HEK293 (cell line): Measurements from ENCODE around the gene TBC1D22A.

Experiments used
- CTCF ChIA-PET: fragments of 350-600 bp; formaldehyde crosslinking; extraction: SDS; loops from one replicate; lab custom pipeline; 2021; ENCODE audit warnings: antibody characterized with exemption; lab: Yijun Ruan, JAX
- POLR2A ChIA-PET: fragments of 300-600 bp; formaldehyde crosslinking; extraction: SDS; loops from one replicate; lab custom pipeline; 2020; ENCODE audit warnings: antibody characterized with exemption, inconsistent platforms; lab: Yijun Ruan, JAX
- H3K27ac ChIP-seq: fragments of 200-500 bp; sonication (Bioruptor generic); 2 replicates; pipeline ENCODE4 v1.5.1; 2014; ENCODE audit warnings: low read depth, low read length, control low read depth, inconsistent platforms; ENCODE audit errors: extremely low read depth
- H3K36me3 ChIP-seq, 2 experiments: fragments of 200-500 bp in 1 of 2; sonication (Bioruptor generic) in 1 of 2; 1 replicate in 1 of 2; 2 replicates in 1 of 2; pipeline ENCODE4 v1.5.1; 2014 to 2017; ENCODE audit warnings: inconsistent platforms in 2 of 2, low read length in 2 of 2; ENCODE audit not compliant: control insufficient read depth in 2 of 2, insufficient read depth in 1 of 2
- H3K4me1 ChIP-seq: fragments of 200-500 bp; sonication (Bioruptor generic); 2 replicates; pipeline ENCODE4 v1.5.1; 2014; ENCODE audit warnings: mild to moderate bottlenecking, low read length, inconsistent platforms; ENCODE audit not compliant: control insufficient read depth, insufficient read depth
- H3K4me3 ChIP-seq: 2 replicates; pipeline ENCODE4 v1.5.1; 2011; ENCODE audit warnings: low read depth, mild to moderate bottlenecking, control low read depth, low read length, moderate library complexity
- H3K9me3 ChIP-seq: fragments of 200-500 bp; sonication (Bioruptor generic); 2 replicates; pipeline ENCODE4 v1.5.1; 2014; ENCODE audit warnings: low read depth, low read length, inconsistent platforms; ENCODE audit not compliant: control insufficient read depth, insufficient read depth
- GLI4 ChIP-seq: fragments of 450-650 bp; formaldehyde crosslinking; IDR thresholded peaks from 2 replicates; pipeline ENCODE4 v1.5.1; 2016; ENCODE audit warnings: missing biosample characterization, missing genetic modification characterization
- KLF17 ChIP-seq: fragments of 450-650 bp; formaldehyde crosslinking; IDR thresholded peaks from 2 replicates; pipeline ENCODE4 v1.5.1; 2016; ENCODE audit warnings: missing biosample characterization, missing genetic modification characterization
- KLF9 ChIP-seq: fragments of 450-650 bp; formaldehyde crosslinking; IDR thresholded peaks from 2 replicates; pipeline ENCODE4 v1.5.1; 2016; ENCODE audit warnings: missing biosample characterization, missing genetic modification characterization, low read depth
- PRDM10 ChIP-seq: fragments of 450-650 bp; formaldehyde crosslinking; IDR thresholded peaks from 2 replicates; pipeline ENCODE4 v1.5.1; 2016; ENCODE audit warnings: missing biosample characterization, missing genetic modification characterization
- PRDM6 ChIP-seq: fragments of 450-650 bp; formaldehyde crosslinking; IDR thresholded peaks from 2 replicates; pipeline ENCODE4 v1.5.1; 2017; ENCODE audit warnings: missing biosample characterization, missing genetic modification characterization
- SP7 ChIP-seq: fragments of 450-650 bp; formaldehyde crosslinking; IDR thresholded peaks from 2 replicates; pipeline ENCODE4 v1.5.1; 2016; ENCODE audit warnings: missing biosample characterization, missing genetic modification characterization
- YY1 ChIP-seq: fragments of 450-650 bp; formaldehyde crosslinking; IDR thresholded peaks from 2 replicates; pipeline ENCODE4 v1.5.1; 2018; ENCODE audit warnings: missing biosample characterization, missing genetic modification characterization
- ZBTB1 ChIP-seq: fragments of 450-650 bp; formaldehyde crosslinking; IDR thresholded peaks from 2 replicates; pipeline ENCODE4 v1.5.1; 2016; ENCODE audit warnings: missing biosample characterization, missing genetic modification characterization
- ZNF140 ChIP-seq: fragments of 450-650 bp; formaldehyde crosslinking; IDR thresholded peaks from 2 replicates; pipeline ENCODE4 v1.5.1; 2016; ENCODE audit warnings: missing biosample characterization, missing genetic modification characterization
- ZNF146 ChIP-seq: fragments of 450-650 bp; formaldehyde crosslinking; IDR thresholded peaks from 2 replicates; pipeline ENCODE4 v1.5.1; 2016; ENCODE audit warnings: missing biosample characterization, missing genetic modification characterization
- ZNF155 ChIP-seq: fragments of 450-650 bp; formaldehyde crosslinking; IDR thresholded peaks from 2 replicates; pipeline ENCODE4 v1.5.1; 2016; ENCODE audit warnings: missing biosample characterization, missing genetic modification characterization
- ZNF202 ChIP-seq: fragments of 450-650 bp; formaldehyde crosslinking; IDR thresholded peaks from 2 replicates; pipeline ENCODE4 v1.5.1; 2016; ENCODE audit warnings: missing biosample characterization, missing genetic modification characterization, borderline replicate concordance
- ZNF324 ChIP-seq: fragments of 450-650 bp; formaldehyde crosslinking; IDR thresholded peaks from 2 replicates; pipeline ENCODE4 v1.5.1; 2016; ENCODE audit warnings: missing biosample characterization, missing genetic modification characterization
- ZNF404 ChIP-seq: fragments of 450-650 bp; formaldehyde crosslinking; IDR thresholded peaks from 2 replicates; pipeline ENCODE4 v1.5.1; 2017; ENCODE audit warnings: missing biosample characterization, missing genetic modification characterization
- ZNF449 ChIP-seq: fragments of 450-650 bp; formaldehyde crosslinking; IDR thresholded peaks from 2 replicates; pipeline ENCODE4 v1.5.1; 2017; ENCODE audit warnings: missing biosample characterization, mild to moderate bottlenecking, missing genetic modification characterization, moderate library complexity
- ZNF518A ChIP-seq: fragments of 450-650 bp; formaldehyde crosslinking; conservative IDR thresholded peaks from 2 replicates; pipeline ENCODE4 v1.5.1; 2016; ENCODE audit warnings: low read depth, missing biosample characterization, missing genetic modification characterization
- ZNF692 ChIP-seq: fragments of 450-650 bp; formaldehyde crosslinking; IDR thresholded peaks from 2 replicates; pipeline ENCODE4 v1.5.1; 2016; ENCODE audit warnings: missing biosample characterization, missing genetic modification characterization

Gene TBC1D22A

GRCh38 chr22:47180796-47181195 is 418.3 kb downstream of the TBC1D22A start:
- no peaks in the 10 kb centered on the region for H3K4me1 ChIP-seq
- ChIA-PET POLR2A (no interaction called here), CTCF (no interaction called here)
- TF ChIP-seq ZNF146 (tag by site-specific recombination) (no peak), KLF17 (tag by site-specific recombination) (no peak), SP7 (tag by site-specific recombination) (no peak), ZNF692 (tag by site-specific recombination) (no peak), ZNF140 (tag by site-specific recombination) (no peak), ZNF518A (tag by site-specific recombination) (no peak), ZNF449 (tag by site-specific recombination) (no peak), KLF9 (tag by site-specific recombination) (no peak), ZBTB1 (tag by site-specific recombination) (no peak), ZNF404 (tag by site-specific recombination) (no peak), YY1 (tag by site-specific recombination) (no peak), ZNF155 (tag by site-specific recombination) (no peak), ZNF324 (tag by site-specific recombination) (no peak), GLI4 (tag by site-specific recombination) (no peak)
- H3K9me3 ChIP-seq, result no peaks in the 10 kb centered on the region
- no peaks in the 10 kb centered on the region for H3K36me3 ChIP-seq
- H3K4me3 ChIP-seq, result no peak overlapping the region
- no peak overlapping the region for H3K27ac ChIP-seq

- no peaks in the 10 kb centered on the region for H3K36me3 ChIP-seq
- no peak overlapping the region for H3K27ac ChIP-seq
- H3K9me3 ChIP-seq, result no peaks in the 10 kb centered on the region
- ChIA-PET CTCF (no interaction called here), POLR2A (no interaction called here)
- H3K4me3 ChIP-seq, result no peak overlapping the region
- no peaks in the 10 kb centered on the region for H3K4me1 ChIP-seq
- no peak for TF ChIP-seq PRDM10
- TF ChIP-seq ZNF202 (tag by site-specific recombination), result no peak
- no peak for TF ChIP-seq PRDM6 (tag by site-specific recombination)
Observed at GRCh38 chr22:47187176-47187957, 424.9 kb downstream of the TBC1D22A start.
